OCI-LY7 (cell line): ENCODE measurements around the gene RAB31. TPM values are rescaled to one million over a fixed set of nuclear protein-coding genes. Genes with fewer than 3 reads are reported as not detected.
"Not testable (repeated sequence)": the region's sequence is repeated elsewhere in the genome, so short reads cannot be mapped to it uniquely, and the experiment has no call there.

Experiments used
- BruUV-seq: library from RNA; stranded (reverse); fragments of 400-500 nt; replicated peaks from 2 replicates; lab custom pipeline; 2021; lab: Mats Ljungman, UMichigan
- CTCF ChIA-PET: fragments of 300-600 bp; sonication (Branson Sonifier 250); formaldehyde crosslinking; loops from one replicate; lab custom pipeline; 2022; ENCODE audit warnings: antibody characterized with exemption; ENCODE audit not compliant: unreplicated experiment; lab: Charles Lee
- POLR2A ChIA-PET: fragments of 300-600 bp; sonication (Branson Sonifier 250); formaldehyde crosslinking; loops from one replicate; lab custom pipeline; 2022; ENCODE audit warnings: antibody characterized with exemption; lab: Charles Lee
- DNase-seq: peaks from one replicate; pipeline ENCODE4 v3.0.0-alpha.2; 2015; ENCODE audit warnings: low spot score
- H2AFZ ChIP-seq: fragments of 200-600 bp; sonication (generic), shearing (Covaris generic); 2 replicates; pipeline ENCODE4 v1.6.1; 2014; ENCODE audit warnings: mild to moderate bottlenecking, antibody characterized with exemption, low read length, moderate library complexity
- H3K27ac ChIP-seq: fragments of 200-600 bp; sonication (generic); 2 replicates; pipeline ENCODE4 v1.5.1; 2014; ENCODE audit warnings: mixed run types, low read depth, mild to moderate bottlenecking, moderate library complexity, low read length, inconsistent platforms; ENCODE audit not compliant: poor library complexity, severe bottlenecking
- H3K36me3 ChIP-seq: fragments of 200-600 bp; sonication (generic); 2 replicates; pipeline ENCODE4 v1.6.1; 2014; ENCODE audit warnings: mild to moderate bottlenecking, antibody characterized with exemption, low read length, moderate library complexity, mixed read lengths; ENCODE audit not compliant: insufficient read depth
- H3K4me1 ChIP-seq: fragments of 200-600 bp; sonication (generic); 2 replicates; pipeline ENCODE4 v1.5.1; 2014; ENCODE audit warnings: mild to moderate bottlenecking, low read length; ENCODE audit not compliant: insufficient read depth, poor library complexity, severe bottlenecking
- H3K4me2 ChIP-seq: fragments of 200-600 bp; sonication (generic); 2 replicates; pipeline ENCODE4 v1.6.1; 2014; ENCODE audit warnings: mild to moderate bottlenecking, low read length
- H3K4me3 ChIP-seq: fragments of 200-600 bp; sonication (generic); 2 replicates; pipeline ENCODE4 v1.5.1; 2014; ENCODE audit warnings: mild to moderate bottlenecking, low read depth, low read length; ENCODE audit not compliant: poor library complexity, severe bottlenecking
- H3K79me2 ChIP-seq: fragments of 200-600 bp; sonication (generic); 2 replicates; pipeline ENCODE4 v1.6.1; 2016; ENCODE audit warnings: low read depth, mild to moderate bottlenecking, low read length, moderate library complexity, mixed read lengths; ENCODE audit not compliant: insufficient read depth
- H3K9me2 ChIP-seq: fragments of 200-600 bp; sonication (generic); 2 replicates; pipeline ENCODE4 v1.6.1; 2016; ENCODE audit warnings: mild to moderate bottlenecking, low read length, mixed read lengths; ENCODE audit not compliant: insufficient read depth
- H3K9me3 ChIP-seq: fragments of 200-600 bp; sonication (generic); 2 replicates; pipeline ENCODE4 v1.6.1; 2014; ENCODE audit warnings: mild to moderate bottlenecking, mixed run types, low read length, mixed read lengths
- H4K20me1 ChIP-seq: fragments of 200-600 bp; sonication (generic); 2 replicates; pipeline ENCODE4 v1.6.1; 2014; ENCODE audit warnings: mild to moderate bottlenecking, antibody characterized with exemption, low read length, moderate library complexity, mixed read lengths; ENCODE audit not compliant: insufficient read depth
- EZH2phosphoT487 ChIP-seq: fragments of 200-600 bp; sonication (generic); IDR thresholded peaks from 2 replicates; pipeline ENCODE4 v1.6.1; 2018; ENCODE audit warnings: low read depth, borderline replicate concordance, mild to moderate bottlenecking, mixed run types, antibody characterized with exemption, low read length, moderate library complexity, mixed read lengths
- intact Hi-C: fragments of 100-400 bp; cut with micrococcal nuclease; formaldehyde crosslinking; loops from one replicate; pipeline ENCODE4 v1.10.0; 2022; ENCODE audit not compliant: unreplicated experiment
- total RNA-seq, 2 experiments: library from RNA; depleted of rRNA in 1 of 2; stranded (reverse); fragments of >200 nt in 1 of 2; shearing (Covaris generic) in 1 of 2; gene quantifications; 2 replicates each; pipeline ENCODE4 v1.2.3, GENCODE V29; 2014 to 2022
- TF ChIP-seq, protein P1 (sequence below): fragments of 200-600 bp; sonication (generic); conservative IDR thresholded peaks from 2 replicates; pipeline ENCODE4 v1.5.1; 2014; ENCODE audit warnings: mild to moderate bottlenecking, antibody characterized with exemption, low read length, moderate library complexity, mixed read lengths

RAB31 gene
- total RNA-seq, 2 experiments from 2014 or later = not detected

DNA sequence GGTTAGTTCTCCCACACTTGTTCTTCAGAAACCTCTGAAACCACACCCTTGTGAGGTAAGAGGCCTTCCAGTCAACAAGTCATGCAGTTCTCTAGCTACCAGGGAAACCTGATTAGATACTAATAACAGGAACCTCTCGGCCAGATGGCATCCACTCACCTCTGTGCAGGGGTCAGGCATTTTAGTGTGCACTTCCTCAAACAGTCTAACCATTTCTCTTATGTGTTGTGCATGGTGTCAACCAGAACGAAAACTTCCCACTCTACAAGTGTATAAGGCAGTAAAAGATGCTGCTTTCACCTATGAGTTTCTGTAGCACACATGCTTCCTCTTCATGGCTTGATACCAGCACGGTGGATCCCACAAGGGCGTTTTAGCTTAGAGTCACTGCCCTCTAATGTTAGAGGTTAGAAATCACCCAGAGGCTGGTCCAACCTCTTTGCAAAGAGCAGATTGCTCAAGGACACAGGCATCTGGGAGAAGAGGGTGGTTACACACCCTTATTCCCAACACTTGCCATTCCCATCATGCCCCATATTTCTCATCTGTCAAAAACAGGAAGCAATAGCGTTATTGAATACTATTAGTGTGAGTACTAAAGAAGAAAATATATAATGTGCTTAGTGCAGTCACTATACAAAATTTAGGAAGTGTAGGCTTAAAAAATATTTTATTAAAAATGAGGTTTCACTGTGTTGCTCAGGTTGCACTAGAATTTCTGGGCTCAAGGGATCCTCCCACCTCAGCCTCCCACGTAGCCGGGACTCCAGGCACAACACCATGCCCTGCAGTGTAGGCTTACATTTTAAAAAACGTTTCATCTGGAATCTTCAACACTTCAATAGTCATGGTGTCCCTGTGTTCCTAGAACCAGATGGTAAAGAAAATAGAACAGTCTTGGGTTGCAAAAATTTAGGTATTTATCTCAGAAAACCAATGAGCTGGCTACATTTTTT is 34.5 kb upstream of the RAB31 start:
- Histone ChIP-seq H3K79me2 (no peaks in the 10 kb centered on the region), H3K27ac (no peak overlapping the region), H3K36me3 (no peaks in the 10 kb centered on the region), H3K9me3 (no peaks in the 10 kb centered on the region), H3K4me1 (no peaks in the 10 kb centered on the region), H3K4me3 (no peak overlapping the region), H3K9me2 (no peaks in the 10 kb centered on the region), H2AFZ (peak overlapping the region; percentile 27; the same call in 1 of the 2 replicates), H4K20me1 (no peaks in the 10 kb centered on the region), H3K4me2 (peak overlapping the region; percentile 40)
- no TSS peak for BruUV-seq
- no peak for TF ChIP-seq EZH2phosphoT487
- TF ChIP-seq, protein P1, sequence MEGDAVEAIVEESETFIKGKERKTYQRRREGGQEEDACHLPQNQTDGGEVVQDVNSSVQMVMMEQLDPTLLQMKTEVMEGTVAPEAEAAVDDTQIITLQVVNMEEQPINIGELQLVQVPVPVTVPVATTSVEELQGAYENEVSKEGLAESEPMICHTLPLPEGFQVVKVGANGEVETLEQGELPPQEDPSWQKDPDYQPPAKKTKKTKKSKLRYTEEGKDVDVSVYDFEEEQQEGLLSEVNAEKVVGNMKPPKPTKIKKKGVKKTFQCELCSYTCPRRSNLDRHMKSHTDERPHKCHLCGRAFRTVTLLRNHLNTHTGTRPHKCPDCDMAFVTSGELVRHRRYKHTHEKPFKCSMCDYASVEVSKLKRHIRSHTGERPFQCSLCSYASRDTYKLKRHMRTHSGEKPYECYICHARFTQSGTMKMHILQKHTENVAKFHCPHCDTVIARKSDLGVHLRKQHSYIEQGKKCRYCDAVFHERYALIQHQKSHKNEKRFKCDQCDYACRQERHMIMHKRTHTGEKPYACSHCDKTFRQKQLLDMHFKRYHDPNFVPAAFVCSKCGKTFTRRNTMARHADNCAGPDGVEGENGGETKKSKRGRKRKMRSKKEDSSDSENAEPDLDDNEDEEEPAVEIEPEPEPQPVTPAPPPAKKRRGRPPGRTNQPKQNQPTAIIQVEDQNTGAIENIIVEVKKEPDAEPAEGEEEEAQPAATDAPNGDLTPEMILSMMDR = peak; percentile 66
- ChIA-PET CTCF (interaction anchor here (0.5 kb wide), 1 partner anchor 53 kb away, joined by 3 read pairs; no protein-coding TSS in a partner anchor), POLR2A (interaction anchor here (0.6 to 0.7 kb wide), 2 partner anchors 58 to 1485 kb away, joined by 3 read pairs; no protein-coding TSS in a partner anchor)
- intact Hi-C loops = no loop called here
- peak; percentile 61 for DNase-seq

DNA sequence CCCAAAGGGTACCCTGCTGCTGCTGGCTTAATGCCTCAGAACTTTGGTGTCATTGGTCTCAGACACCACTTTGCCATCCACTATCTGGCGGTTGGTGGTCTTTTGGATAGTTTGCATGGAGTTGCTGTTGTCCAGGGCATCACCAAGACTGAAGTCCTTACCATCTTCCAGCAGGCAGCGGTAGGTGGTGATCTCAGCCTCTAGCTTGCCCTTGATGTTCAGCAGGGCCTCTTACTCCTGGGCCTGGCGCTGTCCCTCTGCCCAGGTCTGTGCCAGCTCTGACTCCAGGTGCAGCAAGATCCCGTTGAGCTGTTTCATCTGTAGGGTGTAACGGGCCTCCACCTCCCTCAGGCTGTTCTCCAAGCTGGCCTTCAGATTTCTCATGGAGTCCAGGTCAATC is 29.9 kb upstream of the RAB31 start:
- H3K4me1 ChIP-seq, H2AFZ ChIP-seq, DNase-seq, CTCF ChIA-PET, H3K36me3 ChIP-seq, H3K79me2 ChIP-seq, H3K9me3 ChIP-seq, H3K4me3 ChIP-seq, H3K27ac ChIP-seq, H3K9me2 ChIP-seq, intact Hi-C loops, BruUV-seq, H3K4me2 ChIP-seq, H4K20me1 ChIP-seq: not testable (repeated sequence)
- POLR2A ChIA-PET = interaction anchor here (0.8 kb wide), 1 partner anchor 10 kb away, joined by 4 read pairs; no protein-coding TSS in a partner anchor

DNA sequence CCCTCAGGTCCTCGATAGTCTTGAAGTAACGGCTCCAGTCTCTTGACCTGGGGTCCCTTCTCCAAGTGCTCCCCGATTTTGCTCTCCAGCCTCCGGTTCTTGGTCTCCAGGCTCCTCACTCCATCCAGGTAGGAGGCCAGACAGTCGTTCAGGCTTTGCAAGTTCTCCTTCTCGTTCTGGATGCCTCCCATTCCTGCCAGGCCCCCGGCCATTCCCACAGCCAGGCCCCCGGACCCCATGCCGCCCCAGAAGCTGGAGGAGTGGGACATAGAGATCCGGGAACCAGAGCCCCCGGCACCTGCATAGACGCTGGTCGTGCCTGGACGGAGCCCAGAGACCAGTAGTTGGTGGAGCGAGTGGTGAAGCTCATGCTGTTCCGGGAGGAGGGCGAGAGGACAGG is 29.0 kb upstream of the RAB31 start:
- Histone ChIP-seq H4K20me1 (no peaks in the 10 kb centered on the region), H3K4me3 (no peak overlapping the region), H3K4me2 (no peak overlapping the region), H3K9me3 (no peaks in the 10 kb centered on the region), H3K79me2 (no peaks in the 10 kb centered on the region), H3K4me1 (no peaks in the 10 kb centered on the region), H3K9me2 (no peaks in the 10 kb centered on the region), H3K36me3 (no peaks in the 10 kb centered on the region), H2AFZ (no peak overlapping the region), H3K27ac (no peak overlapping the region)
- BruUV-seq = no TSS peak
- intact Hi-C loops = no loop called here
- POLR2A ChIA-PET = interaction anchor here (0.8 kb wide), 1 partner anchor 186 kb away, joined by 3 read pairs; no protein-coding TSS in a partner anchor
- CTCF ChIA-PET = no interaction called here
- TF ChIP-seq, protein P1 = no peak
- TF ChIP-seq EZH2phosphoT487 = no peak
- DNase-seq = no peak
